Lower leg skin (tissue), 4 donors: ENCODE measurements around the gene GHITM. TPM values are rescaled to one million over a fixed set of nuclear protein-coding genes. Genes with fewer than 3 reads are reported as not detected.
"Not testable (repeated sequence)": the region's sequence is repeated elsewhere in the genome, so short reads cannot be mapped to it uniquely, and the experiment has no call there.

ENCODE experiments used
- DNase-seq, 2 donors: peaks; one replicate each; pipeline ENCODE4 v3.0.0-alpha.2; 2019; ENCODE audit warnings: low spot score in 2 of 2
- H3K4me3 ChIP-seq: fragments of 200-600 bp; sonication (generic); 2 replicates; pipeline ENCODE4 v1.5.1; 2017; ENCODE audit warnings: mild to moderate bottlenecking, low read depth; ENCODE audit not compliant: poor library complexity, severe bottlenecking
- POLR2A ChIP-seq, 2 donors: fragments of 450-650 bp; IDR thresholded peaks; one replicate each; pipeline ENCODE4 v1.6.1; 2016 to 2017; ENCODE audit warnings: antibody characterized with exemption in 2 of 2, mild to moderate bottlenecking in 1 of 2, moderate library complexity in 1 of 2
- WGBS, 2 donors: methylation state at CpG; one replicate each; pipeline ENCODE4 v1.1.5; 2018; 5-methylcytosine and 5-hydroxymethylcytosine counted together
- intact Hi-C: fragments of 100-400 bp; cut with DNase I; formaldehyde crosslinking; loops from one replicate; pipeline ENCODE4 v1.15.0; 2023; ENCODE audit warnings: low total_unique reads
- total RNA-seq, 4 donors: library from RNA; depleted of rRNA; stranded (reverse); fragments of >200 nt; gene quantifications; one replicate each; pipeline ENCODE4 v1.1.0, GENCODE V29; 2016
- TF ChIP-seq, protein P1 (sequence below), 3 donors: fragments of 450-650 bp; IDR thresholded peaks; one replicate each; pipeline ENCODE4 v1.5.1; 2016; ENCODE audit warnings: antibody characterized with exemption in 3 of 3, mild to moderate bottlenecking in 3 of 3, moderate library complexity in 2 of 3

The GHITM gene
- total RNA-seq, 4 donors from 2014 or later = 103 to 142 (median 127) TPM

DNA sequence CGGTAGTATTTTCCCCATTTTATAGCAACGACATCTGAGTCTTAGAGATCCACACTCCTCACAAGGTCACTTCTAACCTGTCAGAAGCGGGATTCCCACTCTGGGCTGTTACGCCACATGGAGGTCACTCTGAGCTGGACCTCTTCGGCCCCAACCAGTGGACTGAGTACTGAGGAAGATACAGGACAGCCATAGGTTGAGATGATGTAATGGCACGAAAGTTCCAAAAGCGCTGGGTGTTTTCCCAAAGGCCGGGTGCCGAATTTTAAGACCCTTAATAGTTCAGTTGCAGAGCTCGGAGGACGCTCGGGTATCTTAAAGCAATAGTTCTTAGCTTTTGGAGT lies 699 bp downstream of the GHITM start:
- DNase-seq = no peak
- intact Hi-C loops = no loop called here
- WGBS, 2 donors = 3 to 5% methylated on average over 12 of the region's 12 CpGs
- H3K4me3 ChIP-seq = peak overlapping the region; percentile 98
- TF ChIP-seq, protein P1, sequence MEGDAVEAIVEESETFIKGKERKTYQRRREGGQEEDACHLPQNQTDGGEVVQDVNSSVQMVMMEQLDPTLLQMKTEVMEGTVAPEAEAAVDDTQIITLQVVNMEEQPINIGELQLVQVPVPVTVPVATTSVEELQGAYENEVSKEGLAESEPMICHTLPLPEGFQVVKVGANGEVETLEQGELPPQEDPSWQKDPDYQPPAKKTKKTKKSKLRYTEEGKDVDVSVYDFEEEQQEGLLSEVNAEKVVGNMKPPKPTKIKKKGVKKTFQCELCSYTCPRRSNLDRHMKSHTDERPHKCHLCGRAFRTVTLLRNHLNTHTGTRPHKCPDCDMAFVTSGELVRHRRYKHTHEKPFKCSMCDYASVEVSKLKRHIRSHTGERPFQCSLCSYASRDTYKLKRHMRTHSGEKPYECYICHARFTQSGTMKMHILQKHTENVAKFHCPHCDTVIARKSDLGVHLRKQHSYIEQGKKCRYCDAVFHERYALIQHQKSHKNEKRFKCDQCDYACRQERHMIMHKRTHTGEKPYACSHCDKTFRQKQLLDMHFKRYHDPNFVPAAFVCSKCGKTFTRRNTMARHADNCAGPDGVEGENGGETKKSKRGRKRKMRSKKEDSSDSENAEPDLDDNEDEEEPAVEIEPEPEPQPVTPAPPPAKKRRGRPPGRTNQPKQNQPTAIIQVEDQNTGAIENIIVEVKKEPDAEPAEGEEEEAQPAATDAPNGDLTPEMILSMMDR (IDR thresholded peaks at IDR 0.05) = no peak
- TF ChIP-seq POLR2A (IDR thresholded peaks at IDR 0.05) = no peak

- intact Hi-C loops = loop anchor here (5.0 kb wide), 1 partner anchor 65 kb away; no protein-coding TSS in a partner anchor
- TF ChIP-seq, protein P1 (IDR thresholded peaks at IDR 0.05) = no peak
- no peak for TF ChIP-seq POLR2A (IDR thresholded peaks at IDR 0.05)
- no peak for DNase-seq
These were observed 8.0 kb downstream of the GHITM start for GRCh38 chr10:84147347-84147746.

GRCh38 chr10:84148006-84148597 lies 8.8 kb downstream of the GHITM start:
- WGBS, 2 donors = 84 to 85% methylated on average over 9 of the region's 9 CpGs
- not testable (repeated sequence) for H3K4me3 ChIP-seq, DNase-seq
- intact Hi-C loops = loop anchor here (5.0 kb wide), 1 partner anchor 64 kb away; no protein-coding TSS in a partner anchor

More at GRCh38 chr10:84147347-84147746, 8.0 kb downstream of the GHITM start:
- no peak overlapping the region for H3K4me3 ChIP-seq

GRCh38 chr10:84149854-84150253 lies 10.5 kb downstream of the GHITM start:
- DNase-seq = no peak
- TF ChIP-seq POLR2A (IDR thresholded peaks at IDR 0.05) = no peak
- TF ChIP-seq, protein P1 (IDR thresholded peaks at IDR 0.05) = no peak
- 94% methylated on average over 2 of the region's 2 CpGs for WGBS, 2 donors

DNA sequence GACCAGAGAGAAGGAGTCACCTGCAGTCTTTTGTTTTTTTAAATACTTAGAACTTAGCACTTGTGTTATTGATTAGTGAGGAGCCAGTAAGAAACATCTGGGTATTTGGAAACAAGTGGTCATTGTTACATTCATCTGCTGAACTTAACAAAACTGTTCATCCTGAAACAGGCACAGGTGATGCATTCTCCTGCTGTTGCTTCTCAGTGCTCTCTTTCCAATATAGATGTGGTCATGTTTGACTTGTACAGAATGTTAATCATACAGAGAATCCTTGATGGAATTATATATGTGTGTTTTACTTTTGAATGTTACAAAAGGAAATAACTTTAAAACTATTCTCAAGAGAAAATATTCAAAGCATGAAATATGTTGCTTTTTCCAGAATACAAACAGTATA lies 13.5 kb downstream of the GHITM start:
- intact Hi-C loops = loop anchor here (5.0 to 10.0 kb wide), 2 partner anchors 50 to 382 kb away; no protein-coding TSS in a partner anchor
- no peak for DNase-seq
- H3K4me3 ChIP-seq = no peak overlapping the region
- TF ChIP-seq, protein P1 (IDR thresholded peaks at IDR 0.05) = no peak
- no peak for TF ChIP-seq POLR2A (IDR thresholded peaks at IDR 0.05)

More at GRCh38 chr10:84149854-84150253, 10.5 kb downstream of the GHITM start:
- no peak overlapping the region for H3K4me3 ChIP-seq
- intact Hi-C loops = loop anchor here (5.0 to 10.0 kb wide), 3 partner anchors 52 to 385 kb away; no protein-coding TSS in a partner anchor

- DNase-seq = no peak
- no peak for TF ChIP-seq POLR2A (IDR thresholded peaks at IDR 0.05)
- TF ChIP-seq, protein P1 (IDR thresholded peaks at IDR 0.05) = no peak
- WGBS, 2 donors = 93 to 97% methylated on average over 4 of the region's 4 CpGs
- intact Hi-C loops = loop anchor here (10.0 kb wide), 1 partner anchor 379 kb away; no protein-coding TSS in a partner anchor
- H3K4me3 ChIP-seq = no peak overlapping the region
These were observed 16.2 kb downstream of the GHITM start for GRCh38 chr10:84155521-84155920.
